Hematopoietic multipotent progenitor cell (in vitro differentiated cells): ENCODE results near the gene FOXC1. TPM values are rescaled to one million over a fixed set of nuclear protein-coding genes. Genes with fewer than 3 reads are reported as not detected.
A peak's percentile ranks its signal among the peaks of the same experiment; 100 is the strongest.

Source experiments
- DNase-seq, 3 donors: peaks; one replicate each; pipeline ENCODE4 v3.0.0-alpha.2; 2011 to 2015; ENCODE audit warnings: low read depth in 2 of 3, low spot score in 2 of 3
- total RNA-seq: library from RNA; depleted of rRNA; stranded (reverse); fragments of >200 nt; gene quantifications from one replicate; pipeline ENCODE4 v1.2.3, GENCODE V29; 2012

Gene FOXC1
- total RNA-seq, 1 donor: under 0.01 TPM

DNA sequence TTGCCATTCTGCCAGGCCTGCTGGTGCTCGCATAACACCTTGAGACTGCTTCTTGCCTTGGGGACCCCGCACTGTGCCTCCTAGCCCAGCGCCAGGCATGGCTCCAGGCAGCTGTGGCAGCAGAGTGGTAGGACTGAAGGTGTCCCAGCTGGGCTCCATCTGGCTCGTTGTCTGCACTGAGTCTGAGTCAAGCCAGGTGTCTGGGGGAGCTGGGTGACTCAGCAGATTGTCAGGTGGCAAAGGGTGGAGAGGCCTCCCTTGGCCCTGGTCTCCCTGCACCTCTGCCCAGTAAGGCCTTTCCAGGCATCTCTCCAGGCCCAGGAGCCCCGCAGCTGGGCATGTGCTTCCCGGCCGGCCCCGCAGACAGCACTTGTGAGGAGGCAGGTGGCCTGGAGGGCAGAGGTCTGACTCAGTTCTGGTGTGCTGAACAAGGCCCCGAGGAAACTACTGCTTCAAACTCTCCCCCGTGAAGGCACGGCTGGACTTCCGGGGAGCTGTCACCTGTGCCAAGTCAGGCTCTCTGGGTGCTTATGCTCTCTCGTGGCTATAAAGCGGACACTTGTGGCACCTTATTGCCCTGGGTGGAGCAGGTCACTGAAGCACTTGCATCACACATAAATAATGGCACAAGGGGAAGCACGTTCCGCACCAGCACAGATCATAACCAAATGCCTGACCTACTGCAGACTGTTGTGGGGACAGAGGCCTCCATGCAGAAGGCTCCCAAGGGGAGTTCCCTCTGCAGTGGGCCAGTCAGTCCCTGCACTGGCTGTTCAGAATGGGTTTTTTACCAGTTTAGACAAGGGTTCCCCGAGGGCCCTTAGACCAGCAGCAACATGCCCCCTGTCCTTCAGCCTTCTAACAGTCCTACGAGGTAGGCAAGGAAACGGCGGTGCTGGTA, 27.5 kb downstream of the FOXC1 start:
- peak in 1 of 3 donors; percentile 15 for DNase-seq

DNA sequence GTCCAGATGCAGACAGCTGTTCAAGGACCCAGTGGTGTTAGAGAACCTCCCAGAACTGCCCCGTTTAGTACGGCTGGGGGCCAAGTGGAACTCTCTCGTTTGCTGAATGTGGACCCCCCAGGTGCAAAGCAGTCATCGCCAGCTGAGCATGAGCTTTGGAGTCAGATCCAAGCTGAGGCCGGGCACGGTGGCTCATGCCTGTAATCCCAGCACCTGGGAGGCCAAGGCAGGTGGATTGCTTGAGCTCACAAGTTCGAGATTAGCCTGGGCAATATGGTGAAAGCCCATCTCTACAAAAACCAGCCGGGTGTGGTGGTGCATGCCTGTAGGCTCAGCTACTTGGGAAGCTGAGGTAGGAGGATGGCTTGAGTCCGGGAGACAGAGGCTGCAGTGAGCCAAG, 29.7 kb downstream of the FOXC1 start:
- no peak for DNase-seq

DNA sequence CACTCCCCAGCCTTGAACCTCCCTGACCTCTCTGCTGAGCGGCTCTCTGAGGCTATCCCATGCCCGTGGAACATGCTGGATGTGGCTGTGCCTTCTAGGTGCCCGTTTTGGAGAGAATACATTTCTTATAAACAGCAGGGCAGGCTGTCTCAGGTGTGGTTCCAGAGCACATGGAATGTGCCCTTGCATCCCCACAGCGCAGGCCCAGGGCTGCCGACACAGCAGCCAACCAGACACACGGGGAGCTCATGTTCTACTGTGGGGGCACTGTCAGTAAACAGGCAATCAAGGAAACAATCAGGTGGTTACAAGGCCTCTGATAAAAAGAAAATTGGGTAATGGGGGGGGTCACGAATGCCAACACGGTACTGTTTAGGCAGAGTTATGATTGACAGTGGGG, 30.8 kb downstream of the FOXC1 start:
- no peak for DNase-seq

DNA sequence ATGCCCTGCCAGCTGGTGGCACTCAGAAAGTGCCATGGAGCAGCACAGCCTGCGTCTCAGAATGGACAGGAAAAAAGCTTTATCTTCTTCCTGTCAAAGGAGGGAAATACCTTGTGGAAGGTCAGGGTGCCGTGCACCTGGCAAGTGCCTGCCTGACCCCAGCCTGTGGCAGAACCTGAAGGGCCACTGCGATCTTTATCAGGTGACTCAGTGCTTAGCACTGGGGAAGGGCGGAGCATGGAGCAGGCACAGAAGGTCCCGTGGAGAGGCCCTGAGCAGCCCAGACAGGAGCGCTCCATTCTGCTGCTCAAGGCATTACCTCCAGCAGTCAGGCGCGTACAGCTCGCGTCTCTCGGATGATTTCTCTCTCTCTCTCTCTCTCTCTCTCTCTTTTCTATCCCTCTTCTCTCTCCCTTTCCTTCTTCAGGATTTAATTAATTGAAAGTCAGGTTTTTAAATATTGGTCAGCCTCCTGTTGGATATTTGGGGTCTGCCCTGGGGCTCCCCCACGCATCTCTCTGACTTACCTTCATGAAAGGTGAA, 31.7 kb downstream of the FOXC1 start:
- DNase-seq: no peak

- no peak for DNase-seq
These were observed 33.4 kb downstream of the FOXC1 start for GRCh38 chr6:1643111-1643510.

DNA sequence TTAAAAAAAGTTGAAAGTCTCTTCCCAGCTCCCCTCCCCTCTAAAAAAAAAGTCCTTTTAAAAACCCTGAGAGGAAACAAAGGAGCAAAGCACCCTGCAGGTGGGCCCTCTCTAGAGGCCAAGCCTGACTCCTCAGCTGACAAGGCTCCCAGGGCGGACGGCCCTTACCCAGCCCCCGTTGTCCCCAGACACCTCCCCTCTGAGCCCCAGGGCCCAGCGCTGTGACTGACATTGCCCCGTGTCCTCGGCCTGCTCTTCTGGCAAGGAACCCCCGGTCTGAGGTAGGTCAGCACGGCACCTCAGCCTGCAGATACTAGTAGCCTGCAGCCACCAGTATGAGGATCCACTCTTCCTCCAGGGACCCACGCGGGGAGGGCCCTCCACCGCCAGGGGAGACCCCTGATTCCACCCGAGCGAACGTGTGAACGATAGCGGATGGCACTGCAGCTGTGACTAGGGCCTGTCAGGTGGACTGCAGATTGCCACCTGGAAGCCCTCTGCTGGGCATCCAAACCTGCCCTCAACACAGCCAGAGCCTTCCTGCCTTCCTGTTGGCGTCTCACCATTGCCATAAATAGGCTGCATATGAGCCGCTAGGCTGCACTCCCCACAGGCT, 34.2 kb downstream of the FOXC1 start:
- DNase-seq: no peak

DNA sequence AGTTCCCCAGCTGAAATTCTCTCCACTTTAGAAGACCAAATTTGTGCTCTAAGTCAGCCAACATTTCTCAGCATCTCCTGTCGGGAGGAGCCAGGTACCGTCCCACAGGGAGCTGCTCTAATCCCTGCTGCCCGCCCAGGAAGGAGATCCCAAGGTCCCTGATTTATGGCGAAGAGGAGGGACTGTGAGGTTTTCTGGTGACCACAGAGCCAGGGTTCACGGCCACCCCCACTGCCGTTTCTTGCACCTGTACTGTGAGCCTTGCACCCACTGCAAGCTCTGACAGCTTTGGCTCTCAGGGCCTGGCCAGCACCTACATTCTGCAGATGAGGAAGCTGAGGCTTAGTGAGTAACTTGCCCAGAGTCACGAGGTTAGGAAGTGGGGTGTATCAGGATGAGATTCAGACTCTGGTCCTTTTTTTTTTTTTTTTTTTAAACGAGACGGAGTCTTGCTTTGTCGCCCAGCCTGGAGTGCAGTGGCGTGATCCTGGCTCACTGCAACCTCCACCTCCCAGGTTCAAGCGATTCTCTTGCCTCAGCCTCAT, 34.9 kb downstream of the FOXC1 start:
- DNase-seq: no peak

- no peak for DNase-seq
These were observed 35.9 kb downstream of the FOXC1 start for GRCh38 chr6:1645466-1646185.

- no peak for DNase-seq
These were observed 41.6 kb downstream of the FOXC1 start for GRCh38 chr6:1651362-1651761.

DNA sequence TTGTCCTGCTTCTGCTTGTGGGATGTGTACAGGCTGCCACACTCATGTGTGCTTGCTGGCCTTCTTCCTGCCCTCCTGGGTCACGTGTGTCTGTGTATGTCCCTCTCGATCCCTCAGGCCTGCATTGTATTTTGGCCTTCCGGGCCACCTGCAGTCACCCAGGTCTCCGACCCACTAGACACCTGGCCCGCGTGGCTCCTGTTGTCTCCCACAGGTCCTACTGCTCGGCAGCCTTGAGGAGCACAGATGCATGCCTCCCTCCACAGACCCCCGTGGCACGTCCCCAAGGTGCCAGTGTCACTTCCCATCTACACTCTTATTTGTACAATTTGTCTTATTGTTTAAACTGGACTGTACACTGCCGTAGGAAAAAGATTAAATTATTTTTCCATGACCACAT, 43.1 kb downstream of the FOXC1 start:
- no peak for DNase-seq

DNA sequence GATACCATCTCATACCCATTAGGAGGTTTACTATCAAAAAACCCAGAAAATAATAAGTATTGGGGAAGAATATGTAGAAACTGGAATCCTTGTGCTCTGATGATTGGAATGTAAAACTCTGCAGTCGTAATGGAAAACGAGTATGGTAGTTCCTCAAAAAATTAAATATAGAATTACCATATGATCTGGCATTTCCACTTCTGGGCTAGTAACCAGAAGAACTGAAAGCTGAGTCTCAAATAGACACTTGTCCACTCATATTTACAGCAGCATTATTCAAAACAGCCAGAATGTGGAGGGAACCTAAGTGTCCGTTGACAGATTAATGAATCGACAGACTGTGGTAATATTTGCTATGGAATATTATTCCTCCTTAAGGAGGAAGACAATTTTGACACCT, 44.3 kb downstream of the FOXC1 start:
- no peak for DNase-seq

- DNase-seq: no peak
These were observed 47.5 kb downstream of the FOXC1 start for GRCh38 chr6:1657116-1657770.

- no peak for DNase-seq
These were observed 48.1 kb downstream of the FOXC1 start for GRCh38 chr6:1657771-1658165.

- DNase-seq: no peak
These were observed 48.7 kb downstream of the FOXC1 start for GRCh38 chr6:1658212-1659005.

DNA sequence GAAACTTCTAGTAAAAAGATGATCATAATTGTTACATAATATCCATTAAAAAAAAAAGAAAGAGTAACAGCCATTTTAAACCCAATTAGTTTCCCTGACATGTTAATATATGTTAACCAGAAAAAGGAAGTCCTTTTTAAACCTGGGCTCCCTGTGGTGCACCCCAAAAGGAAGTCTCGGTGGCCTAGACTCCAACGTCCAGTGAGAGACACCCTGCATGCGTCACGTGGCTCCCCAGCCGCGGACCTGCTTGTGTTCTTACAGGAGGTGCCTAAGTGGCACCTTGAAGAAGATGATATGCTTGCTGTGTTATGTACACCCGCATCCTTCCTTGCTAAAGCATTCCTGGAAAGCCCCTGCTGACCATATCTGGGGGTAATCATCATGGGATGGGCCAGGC, 50.1 kb downstream of the FOXC1 start:
- peak in 1 of 3 donors; percentile 46 for DNase-seq

- no peak for DNase-seq
These were observed 52.8 kb downstream of the FOXC1 start for GRCh38 chr6:1662534-1662933.
